ENCODE measurements around the gene ZBTB21.
"Not testable (repeated sequence)": the region's sequence is repeated elsewhere in the genome, so short reads cannot be mapped to it uniquely, and the experiment has no call there.

The ZBTB21 gene

DNA sequence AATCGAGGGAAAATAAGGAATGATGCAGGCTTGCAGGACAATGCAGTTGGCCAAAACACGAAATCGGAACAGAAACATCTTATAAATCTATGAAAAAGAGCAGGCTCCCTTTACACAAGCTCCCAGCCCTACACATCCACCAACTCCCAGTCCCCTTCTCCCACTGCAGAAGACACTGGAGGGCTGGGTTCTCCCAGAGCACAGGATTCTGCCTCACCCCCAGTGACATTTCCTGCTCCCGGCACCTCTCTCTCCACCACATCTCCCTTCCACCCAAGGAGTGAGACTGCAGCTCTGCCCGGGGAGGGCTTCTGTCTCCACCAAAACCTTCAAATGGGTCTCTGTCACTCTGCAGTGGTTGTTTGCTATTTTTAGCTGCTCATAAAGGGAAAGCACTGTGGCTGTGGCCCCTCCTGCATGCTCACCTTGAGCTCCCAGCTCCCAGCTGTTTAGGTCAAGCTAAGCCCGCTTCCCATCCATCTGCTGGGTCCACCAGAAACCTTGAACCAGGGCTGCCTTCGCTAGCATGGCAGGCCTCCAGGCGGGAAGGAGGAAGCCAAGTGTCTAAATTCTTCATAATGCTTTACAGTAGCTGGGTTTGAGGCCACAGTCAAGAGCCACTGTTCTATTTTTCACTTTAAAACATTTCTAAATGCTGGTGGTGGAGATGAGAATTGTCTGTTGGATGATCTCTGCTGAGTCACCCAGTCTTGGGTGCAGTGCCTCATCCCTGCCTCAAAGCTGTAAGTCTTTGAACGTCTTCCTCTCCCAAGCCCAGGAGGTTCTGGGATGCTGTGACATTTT, 53.0 kb downstream of the ZBTB21 start:
- in situ Hi-C loops (cut with HindIII; ENCODE audit: low pct_unique_long_range_greater_than_20kb, low sequenced_read_pairs) = no loop called here
- peak in 1 of 2 experiments; percentile 71 for DNase-seq (ENCODE audit: low read depth in 1 of 2, low spot score in 1 of 2)
- no peak for TF ChIP-seq JUND (IDR thresholded peaks at IDR 0.05; ENCODE audit: low read depth)

- TF ChIP-seq JUND (IDR thresholded peaks at IDR 0.05; ENCODE audit: low read depth) = no peak
- no peak for DNase-seq (ENCODE audit: low read depth in 1 of 2, low spot score in 1 of 2)
- in situ Hi-C loops (cut with HindIII; ENCODE audit: low pct_unique_long_range_greater_than_20kb, low sequenced_read_pairs) = no loop called here
These were observed 54.6 kb downstream of the ZBTB21 start for GRCh38 chr21:41955516-41955915.

DNA sequence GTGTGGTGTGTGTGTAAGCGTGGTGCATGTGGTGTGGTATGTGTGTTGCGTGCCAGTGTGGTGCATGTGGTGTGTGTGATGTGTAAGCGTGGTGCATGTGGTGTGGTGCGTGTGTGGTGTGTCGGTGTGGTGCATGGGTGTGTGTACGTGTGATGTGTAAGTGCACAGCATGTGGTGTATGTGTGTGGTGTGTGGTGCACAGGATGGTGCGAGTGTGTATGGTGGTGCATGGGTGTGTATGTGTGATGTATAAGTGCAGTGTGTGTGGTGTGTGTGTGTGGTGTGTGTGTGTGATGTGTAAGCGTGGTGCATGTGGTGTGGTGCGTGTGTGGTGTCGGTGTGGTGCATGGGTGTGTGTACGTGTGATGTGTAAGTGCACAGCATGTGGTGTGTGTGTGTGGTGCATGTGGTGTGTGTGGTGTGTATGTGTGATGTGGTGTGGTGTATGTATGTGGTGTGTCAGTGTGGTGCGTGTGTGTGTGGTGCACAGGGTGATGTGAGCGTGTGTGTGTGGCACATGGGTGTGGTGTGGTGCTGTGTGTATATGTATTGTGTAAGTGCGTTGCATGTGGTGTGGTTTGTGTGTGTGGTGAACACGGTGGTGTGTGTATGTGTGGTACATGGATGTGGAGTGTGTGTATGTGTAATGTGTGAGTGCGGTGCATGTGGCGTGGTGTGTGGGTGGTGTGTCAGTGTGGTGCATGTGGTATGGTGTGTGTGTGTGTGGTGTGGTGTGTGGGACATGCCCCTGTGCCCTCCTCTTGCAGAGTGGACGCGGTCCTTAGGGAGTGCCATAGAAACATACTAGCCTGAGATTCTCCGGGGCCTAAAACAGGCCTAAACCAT, 55.3 kb downstream of the ZBTB21 start:
- in situ Hi-C loops (cut with HindIII; ENCODE audit: low pct_unique_long_range_greater_than_20kb, low sequenced_read_pairs) = no loop called here
- TF ChIP-seq JUND (IDR thresholded peaks at IDR 0.05; ENCODE audit: low read depth) = no peak
- no peak for DNase-seq (ENCODE audit: low read depth in 1 of 2, low spot score in 1 of 2)

- peak; percentile 76 to 87 for DNase-seq (ENCODE audit: low read depth in 1 of 2, low spot score in 1 of 2)
- no peak for TF ChIP-seq JUND (IDR thresholded peaks at IDR 0.05; ENCODE audit: low read depth)
- in situ Hi-C loops (cut with HindIII; ENCODE audit: low pct_unique_long_range_greater_than_20kb, low sequenced_read_pairs) = no loop called here
These were observed 56.1 kb downstream of the ZBTB21 start, which contains the start of gene C2CD2 for GRCh38 chr21:41953831-41954653. TSS of gene C2CD2 (minus strand) at chr21:41954018. CDS start at chr21:41953648, 370 bp downstream.

DNA sequence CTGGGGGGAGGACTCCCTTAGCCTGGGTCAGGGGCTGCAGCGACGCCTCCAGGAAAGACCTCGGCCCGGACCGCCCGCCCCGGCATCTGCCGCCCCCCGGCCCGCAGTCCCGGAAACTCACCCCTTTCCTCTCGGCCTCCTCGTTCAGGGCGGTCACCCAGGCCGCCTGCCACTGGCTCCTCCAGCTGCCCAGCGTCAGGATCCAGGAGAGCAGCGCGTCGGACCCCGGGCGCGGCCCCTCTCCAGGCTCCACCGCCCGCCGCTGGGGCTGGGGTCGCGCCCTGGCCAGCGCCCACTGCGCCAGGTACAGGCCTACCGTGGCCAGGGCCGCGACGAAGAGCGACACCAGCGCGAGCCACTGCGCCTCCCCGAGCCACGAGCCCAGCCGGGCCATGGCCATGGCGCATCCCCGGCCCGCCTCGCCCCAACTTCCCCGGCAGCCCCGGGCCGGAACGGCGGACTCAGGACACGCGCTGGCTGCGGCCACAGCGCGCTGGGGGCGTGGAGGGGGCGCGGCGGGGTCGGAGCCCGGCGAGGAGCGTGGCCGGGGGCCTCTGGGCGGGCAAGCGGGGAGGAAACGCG, 56.8 kb downstream of the ZBTB21 start:
- TF ChIP-seq JUND (IDR thresholded peaks at IDR 0.05; ENCODE audit: low read depth) = no peak
- in situ Hi-C loops (cut with HindIII; ENCODE audit: low pct_unique_long_range_greater_than_20kb, low sequenced_read_pairs) = no loop called here
- DNase-seq (ENCODE audit: low read depth in 1 of 2, low spot score in 1 of 2) = no peak

DNA sequence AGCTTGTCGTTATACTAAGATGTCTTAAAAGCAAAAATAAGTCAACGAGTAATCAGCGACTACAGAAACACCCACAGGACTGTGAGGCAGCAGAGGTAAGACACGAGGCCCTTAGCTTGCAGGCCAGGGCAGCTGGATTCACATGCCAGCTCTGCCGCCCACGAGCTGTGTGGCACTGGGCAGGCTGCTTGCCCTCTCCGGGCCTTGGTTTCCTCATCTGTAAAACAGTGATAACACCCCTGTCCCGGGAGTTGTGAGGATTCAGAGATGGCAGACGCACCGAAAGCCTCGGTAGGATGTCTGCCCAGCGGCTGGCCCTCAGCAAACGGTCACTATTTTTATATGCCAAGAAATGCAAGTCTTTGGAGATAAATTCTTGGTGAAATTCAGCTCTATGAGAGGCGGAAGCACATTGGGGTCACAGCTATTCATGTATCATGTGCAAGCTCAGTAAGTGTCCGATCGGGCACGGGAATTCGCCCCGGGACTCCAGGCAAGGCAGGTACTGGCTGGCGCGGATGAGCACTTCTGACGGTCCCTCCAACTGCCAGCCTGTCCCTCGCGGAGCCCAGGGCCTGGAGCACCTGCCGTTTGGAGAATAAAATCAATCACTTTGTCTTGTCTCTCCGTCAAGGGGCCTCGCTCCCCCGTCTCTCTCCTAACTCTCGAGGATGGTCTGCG, 57.5 kb downstream of the ZBTB21 start:
- no peak for TF ChIP-seq JUND (IDR thresholded peaks at IDR 0.05; ENCODE audit: low read depth)
- peak in 1 of 2 experiments; percentile 54 for DNase-seq (ENCODE audit: low read depth in 1 of 2, low spot score in 1 of 2)
- in situ Hi-C loops (cut with HindIII; ENCODE audit: low pct_unique_long_range_greater_than_20kb, low sequenced_read_pairs) = no loop called here

DNA sequence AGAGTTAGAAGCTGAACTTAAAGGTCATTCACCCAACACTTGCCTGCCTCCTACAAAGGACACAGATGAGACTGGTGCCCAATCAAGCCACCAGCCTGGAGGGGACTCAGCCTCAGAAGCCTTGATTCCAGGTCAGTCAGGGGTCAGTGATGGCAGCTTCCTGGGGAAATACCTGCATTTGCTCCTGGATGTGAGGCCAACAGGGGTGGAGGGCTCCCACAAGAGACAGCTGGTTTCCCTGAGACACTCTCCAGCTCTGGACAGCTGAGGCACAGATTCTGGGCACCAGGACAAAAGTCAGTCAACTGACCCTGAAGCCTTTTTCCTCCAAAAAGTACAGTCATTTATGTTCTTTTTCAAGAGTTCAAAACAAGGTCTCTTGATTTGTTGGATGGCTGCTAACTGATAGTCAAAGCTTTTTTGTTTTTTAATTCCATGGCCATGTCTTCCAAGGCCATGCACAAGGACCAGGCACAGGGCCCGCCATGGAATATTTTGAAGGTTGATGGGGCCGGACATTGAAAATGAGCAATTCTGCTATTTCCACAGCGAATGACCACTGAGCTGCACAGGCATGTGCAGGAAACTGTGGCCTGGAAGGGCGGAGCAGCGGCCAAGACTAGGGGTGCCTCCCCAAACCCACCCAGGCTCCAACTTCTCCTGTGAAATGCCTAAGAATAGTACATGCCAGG, 58.1 kb downstream of the ZBTB21 start:
- no peak for DNase-seq (ENCODE audit: low read depth in 1 of 2, low spot score in 1 of 2)
- no peak for TF ChIP-seq JUND (IDR thresholded peaks at IDR 0.05; ENCODE audit: low read depth)
- in situ Hi-C loops (cut with HindIII; ENCODE audit: low pct_unique_long_range_greater_than_20kb, low sequenced_read_pairs) = no loop called here

DNA sequence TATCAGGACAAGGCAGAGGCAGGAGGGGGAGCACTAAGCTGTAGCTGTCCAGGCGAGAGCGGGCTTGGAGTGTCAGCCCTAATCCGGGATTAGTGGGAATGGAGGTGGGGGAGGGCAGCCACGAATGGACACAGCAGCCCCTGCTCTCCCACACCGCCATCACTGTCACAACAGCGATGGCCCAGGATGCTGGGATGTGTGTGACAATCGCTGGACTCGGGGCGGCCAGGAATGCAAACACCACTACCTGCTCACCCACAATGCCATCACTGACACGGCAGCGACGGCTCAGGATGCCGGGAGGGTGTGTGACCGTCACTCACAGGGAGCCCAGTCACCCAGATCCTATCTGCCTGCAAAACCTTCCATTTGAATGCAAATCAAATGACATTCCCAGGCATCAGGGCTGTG, 59.2 kb downstream of the ZBTB21 start:
- no peak for TF ChIP-seq JUND (IDR thresholded peaks at IDR 0.05; ENCODE audit: low read depth)
- in situ Hi-C loops (cut with HindIII; ENCODE audit: low pct_unique_long_range_greater_than_20kb, low sequenced_read_pairs) = no loop called here
- no peak for DNase-seq (ENCODE audit: low read depth in 1 of 2, low spot score in 1 of 2)

DNA sequence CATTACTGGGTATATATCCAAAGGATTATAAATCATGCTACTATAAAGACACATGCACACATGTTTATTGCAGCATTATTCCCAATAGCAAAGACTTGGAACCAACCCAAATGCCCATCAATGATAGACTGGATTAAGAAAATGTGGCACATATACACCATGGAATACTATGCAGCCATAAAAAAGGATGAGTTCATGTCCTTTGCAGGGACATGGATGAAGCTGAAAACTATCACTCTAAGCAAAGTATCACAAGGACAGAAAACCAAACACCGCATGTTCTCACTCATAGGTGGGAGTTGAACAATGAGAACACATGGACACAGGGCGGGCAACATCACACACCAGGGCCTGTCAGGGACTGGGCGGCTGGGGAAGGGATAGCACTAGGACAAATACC, 60.5 kb downstream of the ZBTB21 start:
- in situ Hi-C loops (cut with HindIII; ENCODE audit: low pct_unique_long_range_greater_than_20kb, low sequenced_read_pairs); DNase-seq (ENCODE audit: low read depth in 1 of 2, low spot score in 1 of 2): not testable (repeated sequence)

DNA sequence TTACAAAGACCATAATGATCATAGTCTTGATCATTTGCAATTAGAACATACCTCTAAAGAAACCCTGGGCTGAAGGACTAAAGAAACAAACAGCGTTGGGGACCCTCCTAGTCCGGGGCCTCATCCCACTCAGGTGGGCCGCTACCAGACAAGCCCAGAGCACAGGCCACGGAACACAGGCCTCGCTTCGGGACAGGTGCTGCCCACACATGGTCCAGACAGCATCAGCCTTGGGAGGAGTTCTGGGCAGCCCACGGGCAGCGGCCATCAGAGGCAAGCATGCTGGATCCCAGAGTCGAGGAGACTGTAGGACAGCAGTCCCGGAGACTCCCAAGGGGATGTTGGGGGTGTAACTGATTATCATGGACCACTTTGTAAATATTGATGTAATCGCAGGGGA, 61.3 kb downstream of the ZBTB21 start:
- TF ChIP-seq JUND (IDR thresholded peaks at IDR 0.05; ENCODE audit: low read depth) = no peak
- in situ Hi-C loops (cut with HindIII; ENCODE audit: low pct_unique_long_range_greater_than_20kb, low sequenced_read_pairs) = no loop called here
- DNase-seq (ENCODE audit: low read depth in 1 of 2, low spot score in 1 of 2) = no peak

All from T47D (cell line).